ENCODE measurements around the gene EHHADH. TPM values are rescaled to one million over a fixed set of nuclear protein-coding genes. Genes with fewer than 3 reads are reported as not detected.

EHHADH gene
- total and polyA plus RNA-seq, 2 donors (not counting 3 experiments of a cell fraction or from before 2014, with no cell fraction given): 1.3 to 5.8 TPM

DNA sequence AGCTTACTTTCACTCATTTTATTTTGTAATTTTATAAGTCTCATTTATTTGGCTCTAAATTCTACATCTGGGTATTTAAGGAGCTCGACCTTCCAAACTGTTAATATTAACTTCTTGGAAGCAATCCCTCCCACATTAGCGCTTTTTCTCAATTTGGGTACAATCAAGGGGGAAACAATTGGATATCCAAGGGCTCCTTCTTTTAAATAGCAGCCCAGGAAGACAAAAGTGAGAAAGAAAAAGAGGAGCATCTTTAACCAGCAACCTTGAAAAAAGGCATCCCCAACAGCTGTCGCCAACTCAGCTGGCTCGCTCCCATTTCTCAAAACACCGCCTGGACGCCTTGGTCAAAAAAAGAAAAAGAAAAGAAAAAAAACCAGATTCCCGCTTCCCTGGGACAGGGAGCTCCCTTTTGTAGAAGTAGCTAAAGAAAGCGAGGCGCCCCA, 101.9 kb downstream of the EHHADH start:
- Histone ChIP-seq H3K36me3 (ENCODE audit: control insufficient read depth in 2 of 2, extremely low read depth in 1 of 2, insufficient read depth in 2 of 2, low read length in 2 of 2) (no peaks in the 10 kb centered on the region), H4K20me1 (replicated peaks; ENCODE audit: control insufficient read depth, extremely low read depth, insufficient read depth, low read length) (no peaks in the 10 kb centered on the region), H3K79me2 (ENCODE audit: control insufficient read depth, insufficient read depth, low read length) (no peaks in the 10 kb centered on the region), H3K27ac (ENCODE audit: insufficient read depth, low read depth, low read length) (no peak overlapping the region), H3K9me1 (replicated peaks; ENCODE audit: control insufficient read depth, extremely low read depth, insufficient read depth, low read length) (no peaks in the 10 kb centered on the region), H3K4me1 (ENCODE audit: control insufficient read depth, extremely low read depth, insufficient read depth, low read length) (peaks cover 7% of the 10 kb centered on the region), H3K27me3 (ENCODE audit: control insufficient read depth in 2 of 2, insufficient read depth in 2 of 2, low read length in 2 of 2) (peaks cover 41 to 59% of the 10 kb centered on the region in 2 experiments), H3K9me3 (replicated peaks; ENCODE audit: control insufficient read depth, insufficient read depth, low read length) (no peaks in the 10 kb centered on the region), H3K9ac (replicated peaks; ENCODE audit: extremely low read depth, insufficient read depth, low read length) (no peak overlapping the region), H2AFZ (ENCODE audit: low read depth, low read length) (peak overlapping the region; percentile 85), H3K4me2 (ENCODE audit: insufficient read depth, low read length) (peak overlapping the region; percentile 50), H3K4me3 (replicated peaks in 1 of 3; ENCODE audit: insufficient read depth in 1 of 3, low read depth in 1 of 3, low read length in 3 of 3) (peak overlapping the region; percentile 33 to 48 (median 47))
- dilution Hi-C loops (cut with MboI; ENCODE audit: extremely low pct_ligation_motif_present, low sequenced_read_pairs) (no loop called here), intact Hi-C loops (cut with micrococcal nuclease) (loop anchor here (5.0 kb wide), 1 partner anchor 105 kb away; no protein-coding TSS in a partner anchor)
- ChIA-PET CTCF (interaction anchor here (0.7 to 1.1 kb wide), 6 partner anchors 9 to 224 kb away, joined by 3 to 4 read pairs (median 3); no protein-coding TSS in a partner anchor), POLR2A (interaction anchor here (0.6 kb wide), 1 partner anchor 137 kb away, joined by 8 read pairs; no protein-coding TSS in a partner anchor)
- TF ChIP-seq, protein P1, sequence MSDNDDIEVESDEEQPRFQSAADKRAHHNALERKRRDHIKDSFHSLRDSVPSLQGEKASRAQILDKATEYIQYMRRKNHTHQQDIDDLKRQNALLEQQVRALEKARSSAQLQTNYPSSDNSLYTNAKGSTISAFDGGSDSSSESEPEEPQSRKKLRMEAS (IDR thresholded peaks at IDR 0.05; ENCODE audit: insufficient read depth, insufficient read length): no peak
- TF ChIP-seq EZH2 (IDR thresholded peaks at IDR 0.05; ENCODE audit: borderline replicate concordance, low read depth, low read length, severe bottlenecking) (no peak), GATA2 (IDR thresholded peaks at IDR 0.05; ENCODE audit: insufficient read depth, insufficient read length, low read depth, low read length) (no peak), POLR2A (IDR thresholded peaks at IDR 0.05; ENCODE audit: low read depth, low read length) (no peak), MYC (IDR thresholded peaks at IDR 0.05; ENCODE audit: low read depth, low read length) (no peak), FOS (IDR thresholded peaks at IDR 0.05; ENCODE audit: borderline replicate concordance, insufficient read depth, low read length) (no peak), JUN (IDR thresholded peaks at IDR 0.05; ENCODE audit: borderline replicate concordance, insufficient read depth, insufficient read length, low read depth) (no peak), POLR2AphosphoS5 (IDR thresholded peaks at IDR 0.05; ENCODE audit: insufficient read depth, low read depth, low read length) (no peak)
- TF ChIP-seq, protein P2, sequence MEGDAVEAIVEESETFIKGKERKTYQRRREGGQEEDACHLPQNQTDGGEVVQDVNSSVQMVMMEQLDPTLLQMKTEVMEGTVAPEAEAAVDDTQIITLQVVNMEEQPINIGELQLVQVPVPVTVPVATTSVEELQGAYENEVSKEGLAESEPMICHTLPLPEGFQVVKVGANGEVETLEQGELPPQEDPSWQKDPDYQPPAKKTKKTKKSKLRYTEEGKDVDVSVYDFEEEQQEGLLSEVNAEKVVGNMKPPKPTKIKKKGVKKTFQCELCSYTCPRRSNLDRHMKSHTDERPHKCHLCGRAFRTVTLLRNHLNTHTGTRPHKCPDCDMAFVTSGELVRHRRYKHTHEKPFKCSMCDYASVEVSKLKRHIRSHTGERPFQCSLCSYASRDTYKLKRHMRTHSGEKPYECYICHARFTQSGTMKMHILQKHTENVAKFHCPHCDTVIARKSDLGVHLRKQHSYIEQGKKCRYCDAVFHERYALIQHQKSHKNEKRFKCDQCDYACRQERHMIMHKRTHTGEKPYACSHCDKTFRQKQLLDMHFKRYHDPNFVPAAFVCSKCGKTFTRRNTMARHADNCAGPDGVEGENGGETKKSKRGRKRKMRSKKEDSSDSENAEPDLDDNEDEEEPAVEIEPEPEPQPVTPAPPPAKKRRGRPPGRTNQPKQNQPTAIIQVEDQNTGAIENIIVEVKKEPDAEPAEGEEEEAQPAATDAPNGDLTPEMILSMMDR (IDR thresholded peaks at IDR 0.05; ENCODE audit: extremely low read depth in 1 of 2, insufficient read depth in 1 of 2, low read depth in 1 of 2, low read length in 2 of 2): no peak
- FAIRE-seq (no peak), DNase-seq (ENCODE audit: low read depth, low spot score) (no peak)
- no TSS peak for BruUV-seq (replicated peaks)

Data from endothelial cell of umbilical vein (primary cell).